ENCODE results near the gene NOTCH1. TPM values are rescaled to one million over a fixed set of nuclear protein-coding genes. Genes with fewer than 3 reads are reported as not detected.

NOTCH1 gene
- total and polyA plus RNA-seq, 2 experiments from 2014 or later, result 7.1 to 20.9 TPM

DNA sequence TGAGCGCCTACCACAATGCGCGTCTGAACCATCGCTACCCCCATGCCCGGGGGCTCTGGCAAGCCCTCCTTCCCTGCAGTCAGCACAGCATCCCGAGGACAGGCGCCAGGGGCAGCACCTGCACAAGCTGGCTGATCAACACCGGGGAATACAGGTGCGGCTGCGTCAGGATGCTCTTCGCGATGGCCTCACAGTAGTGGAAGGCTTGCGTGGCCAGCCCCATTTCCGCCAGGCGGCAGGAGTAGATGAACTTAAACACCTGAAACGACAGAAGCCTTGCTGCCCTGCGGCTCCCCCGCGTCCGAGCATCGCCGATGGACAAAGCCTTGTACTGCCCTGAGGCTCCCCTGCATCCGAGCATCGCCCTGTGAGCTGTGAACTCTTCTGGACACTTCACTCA lies 88.5 kb downstream of the NOTCH1 start:
- no peak overlapping the region for H3K4me3 ChIP-seq
- H3K27me3 ChIP-seq, result no peaks in the 10 kb centered on the region
- H3K4me1 ChIP-seq (ENCODE audit: low read depth), result no peaks in the 10 kb centered on the region
- H3K36me3 ChIP-seq, result peaks cover 62% of the 10 kb centered on the region
- TF ChIP-seq, protein P1, sequence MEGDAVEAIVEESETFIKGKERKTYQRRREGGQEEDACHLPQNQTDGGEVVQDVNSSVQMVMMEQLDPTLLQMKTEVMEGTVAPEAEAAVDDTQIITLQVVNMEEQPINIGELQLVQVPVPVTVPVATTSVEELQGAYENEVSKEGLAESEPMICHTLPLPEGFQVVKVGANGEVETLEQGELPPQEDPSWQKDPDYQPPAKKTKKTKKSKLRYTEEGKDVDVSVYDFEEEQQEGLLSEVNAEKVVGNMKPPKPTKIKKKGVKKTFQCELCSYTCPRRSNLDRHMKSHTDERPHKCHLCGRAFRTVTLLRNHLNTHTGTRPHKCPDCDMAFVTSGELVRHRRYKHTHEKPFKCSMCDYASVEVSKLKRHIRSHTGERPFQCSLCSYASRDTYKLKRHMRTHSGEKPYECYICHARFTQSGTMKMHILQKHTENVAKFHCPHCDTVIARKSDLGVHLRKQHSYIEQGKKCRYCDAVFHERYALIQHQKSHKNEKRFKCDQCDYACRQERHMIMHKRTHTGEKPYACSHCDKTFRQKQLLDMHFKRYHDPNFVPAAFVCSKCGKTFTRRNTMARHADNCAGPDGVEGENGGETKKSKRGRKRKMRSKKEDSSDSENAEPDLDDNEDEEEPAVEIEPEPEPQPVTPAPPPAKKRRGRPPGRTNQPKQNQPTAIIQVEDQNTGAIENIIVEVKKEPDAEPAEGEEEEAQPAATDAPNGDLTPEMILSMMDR (IDR thresholded peaks at IDR 0.05; ENCODE audit: low read depth, low read length), result no peak
- H3K27ac ChIP-seq, result no peak overlapping the region
- no peak for DNase-seq (ENCODE audit: low read depth in 1 of 2, low spot score in 1 of 2)
- H3K9me3 ChIP-seq (ENCODE audit: low read depth), result no peaks in the 10 kb centered on the region

DNA sequence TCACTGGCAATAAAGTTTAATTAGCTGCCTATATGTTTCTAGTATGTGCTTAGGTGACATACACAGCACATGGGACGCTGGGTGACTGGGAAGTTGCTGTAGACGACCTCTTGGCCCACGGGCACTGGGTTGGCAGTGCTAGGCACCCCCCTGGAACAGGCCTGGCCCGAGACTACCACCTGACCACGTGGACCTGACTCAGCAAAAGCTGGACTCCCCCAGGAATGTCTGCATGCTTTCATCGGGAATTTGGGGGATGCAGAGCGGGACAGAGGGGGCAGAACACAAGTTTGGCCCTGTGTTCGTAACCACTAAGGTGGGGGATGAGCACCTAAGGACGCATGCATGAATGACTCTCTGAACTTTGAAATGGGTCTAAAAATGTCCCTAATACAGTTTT lies 89.6 kb downstream of the NOTCH1 start:
- H3K27ac ChIP-seq, result no peak overlapping the region
- no peak overlapping the region for H3K4me3 ChIP-seq
- no peaks in the 10 kb centered on the region for H3K27me3 ChIP-seq
- TF ChIP-seq, protein P1 (IDR thresholded peaks at IDR 0.05; ENCODE audit: low read depth, low read length), result no peak
- peaks cover 57% of the 10 kb centered on the region for H3K36me3 ChIP-seq
- no peak for DNase-seq (ENCODE audit: low read depth in 1 of 2, low spot score in 1 of 2)
- H3K9me3 ChIP-seq (ENCODE audit: low read depth), result no peaks in the 10 kb centered on the region
- H3K4me1 ChIP-seq (ENCODE audit: low read depth), result no peaks in the 10 kb centered on the region

DNA sequence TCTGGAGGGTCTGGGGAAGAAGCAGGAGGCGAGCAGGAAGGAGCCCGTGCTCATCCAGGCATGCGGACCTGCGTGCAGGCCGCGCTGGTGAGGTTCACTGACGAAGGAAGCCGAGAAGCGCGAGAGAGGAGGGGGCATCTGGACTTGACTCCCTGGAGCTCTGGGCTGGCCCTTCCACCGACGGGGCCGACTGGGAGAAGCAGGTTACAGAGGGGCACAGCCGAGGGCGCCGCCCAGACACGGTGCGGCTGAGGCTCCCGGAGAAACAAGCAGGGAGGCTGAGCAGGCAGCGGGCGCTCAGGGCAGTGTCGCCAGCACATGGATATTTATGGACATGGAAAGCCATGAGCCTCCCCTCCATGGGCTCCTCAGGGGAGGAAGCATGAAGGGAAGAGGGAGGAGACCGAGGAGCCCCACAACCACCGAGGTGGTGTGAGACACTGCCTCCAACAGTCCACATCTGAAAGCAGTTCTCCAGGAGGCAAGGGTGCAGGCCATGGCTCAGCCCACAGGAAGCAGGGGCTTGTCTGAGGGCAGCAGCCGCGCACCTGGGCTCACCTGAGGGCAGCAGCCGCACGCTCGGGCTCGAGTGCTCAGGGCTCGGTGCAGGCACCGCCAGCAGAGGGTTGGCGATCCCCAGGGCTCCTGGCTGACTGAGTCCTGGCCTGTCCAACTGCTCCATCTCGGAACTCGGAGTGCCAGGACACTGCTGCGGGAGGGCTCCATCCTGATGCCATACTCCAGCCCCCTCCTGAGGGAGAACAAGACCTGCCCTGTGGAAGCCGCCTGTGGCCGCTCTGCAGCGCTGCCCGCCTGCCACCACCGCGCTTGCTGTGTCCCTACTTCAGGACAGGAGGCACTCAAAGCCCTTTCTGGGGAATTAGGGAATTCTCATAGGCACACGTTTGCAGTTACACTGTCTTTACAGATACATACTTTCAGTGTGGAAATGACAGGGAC lies 90.5 kb downstream of the NOTCH1 start:
- Histone ChIP-seq H3K4me1 (ENCODE audit: low read depth) (no peaks in the 10 kb centered on the region), H3K4me3 (no peak overlapping the region), H3K27ac (no peak overlapping the region), H3K9me3 (ENCODE audit: low read depth) (no peaks in the 10 kb centered on the region), H3K27me3 (no peaks in the 10 kb centered on the region), H3K36me3 (peaks cover 57% of the 10 kb centered on the region)
- TF ChIP-seq, protein P1 (IDR thresholded peaks at IDR 0.05; ENCODE audit: low read depth, low read length), result no peak
- DNase-seq (ENCODE audit: low read depth in 1 of 2, low spot score in 1 of 2), result no peak

DNA sequence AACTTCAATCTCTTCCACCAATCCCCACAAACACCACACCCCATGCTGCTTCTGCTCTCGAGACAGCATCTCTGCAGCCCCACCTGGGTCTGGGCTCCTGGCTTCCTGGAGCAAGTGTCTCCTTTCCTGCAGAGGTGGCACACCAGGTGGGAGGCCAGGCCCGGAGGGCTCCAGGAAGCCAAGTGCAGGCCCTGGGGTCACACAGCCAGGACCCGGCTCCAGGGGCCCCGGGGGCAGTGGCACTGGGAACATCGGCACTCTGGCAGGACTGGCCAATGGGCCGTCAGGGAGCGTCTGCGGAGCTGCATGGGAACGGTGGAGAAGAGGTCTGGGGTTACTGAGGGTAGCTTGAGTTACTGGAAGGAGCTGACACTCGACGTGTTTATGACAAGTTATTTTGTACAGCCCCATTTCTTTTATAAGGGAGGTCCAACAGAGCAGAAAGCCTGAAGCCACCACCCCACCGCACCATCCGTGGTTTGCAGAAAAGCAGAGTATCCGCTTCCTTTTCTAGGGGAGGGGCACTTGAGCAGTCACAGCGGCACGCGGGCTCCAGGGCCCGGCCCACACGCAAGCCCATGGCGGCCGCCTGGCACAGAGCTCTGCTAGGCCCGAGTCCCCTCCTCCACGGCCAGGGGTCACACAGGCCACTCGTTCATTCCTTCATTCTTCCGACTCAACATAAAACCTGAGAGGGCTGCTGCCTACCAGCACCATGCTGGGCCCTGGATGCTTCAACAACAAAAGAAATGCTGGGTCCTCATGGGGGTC lies 91.6 kb downstream of the NOTCH1 start:
- Histone ChIP-seq H3K4me3 (no peak overlapping the region), H3K36me3 (peaks cover 54% of the 10 kb centered on the region), H3K9me3 (ENCODE audit: low read depth) (no peaks in the 10 kb centered on the region), H3K27me3 (no peaks in the 10 kb centered on the region), H3K27ac (no peak overlapping the region), H3K4me1 (ENCODE audit: low read depth) (no peaks in the 10 kb centered on the region)
- DNase-seq (ENCODE audit: low read depth in 1 of 2, low spot score in 1 of 2), result no peak
- TF ChIP-seq, protein P1 (IDR thresholded peaks at IDR 0.05; ENCODE audit: low read depth, low read length), result no peak

DNA sequence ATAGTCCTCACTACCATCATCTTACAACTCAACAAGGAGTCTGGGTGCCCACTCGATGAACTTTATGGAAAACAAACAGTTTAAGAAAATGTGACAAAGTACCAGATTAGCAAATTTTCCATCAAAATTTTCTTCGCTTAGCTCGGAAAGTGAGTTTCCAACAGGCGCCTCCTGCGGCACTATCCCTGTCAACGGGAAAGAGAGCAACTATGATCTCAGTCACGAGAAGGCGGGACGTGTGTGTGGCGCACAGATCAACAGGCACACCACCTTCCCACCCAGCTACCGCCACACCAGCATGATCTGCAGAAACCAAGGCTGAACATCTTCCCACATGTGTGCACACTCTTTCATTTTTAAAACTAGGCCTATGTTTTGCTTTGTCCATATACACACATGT lies 92.5 kb downstream of the NOTCH1 start:
- H3K4me3 ChIP-seq, result no peak overlapping the region
- no peaks in the 10 kb centered on the region for H3K4me1 ChIP-seq (ENCODE audit: low read depth)
- H3K9me3 ChIP-seq (ENCODE audit: low read depth), result no peaks in the 10 kb centered on the region
- H3K27me3 ChIP-seq, result no peaks in the 10 kb centered on the region
- no peak overlapping the region for H3K27ac ChIP-seq
- TF ChIP-seq, protein P1 (IDR thresholded peaks at IDR 0.05; ENCODE audit: low read depth, low read length), result no peak
- peaks cover 55% of the 10 kb centered on the region for H3K36me3 ChIP-seq
- DNase-seq (ENCODE audit: low read depth in 1 of 2, low spot score in 1 of 2), result no peak
